ENCODE measurements around the gene ALX3. TPM values are rescaled to one million over a fixed set of nuclear protein-coding genes. Genes with fewer than 3 reads are reported as not detected.

ALX3 gene
- total and polyA plus RNA-seq, 2 of the 4 experiments (the other 2 are of a cell fraction) = not detected

GRCh38 chr1:110081061-110081460 is 10.6 kb upstream of the ALX3 start:
- Histone ChIP-seq H4K5ac (ENCODE audit: low read depth, low read length) (no peak overlapping the region), H2BK120ac (ENCODE audit: low read depth, low read length) (no peak overlapping the region), H2AK5ac (ENCODE audit: low read depth, low read length) (no peak overlapping the region), H3K4me3 (ENCODE audit: insufficient read depth, low read depth, low read length) (no peak overlapping the region), H3K14ac (replicated peaks; ENCODE audit: low read depth, low read length) (no peak overlapping the region), H2AK9ac (replicated peaks; ENCODE audit: low read depth, low read length, poor library complexity) (no peak overlapping the region), H2BK15ac (ENCODE audit: low read depth, low read length) (no peak overlapping the region), H3K27me3 (ENCODE audit: control insufficient read depth, insufficient read depth, low read length) (peaks cover 84% of the 10 kb centered on the region), H3K9me3 (ENCODE audit: control insufficient read depth, insufficient read depth, low read length) (peaks cover 9% of the 10 kb centered on the region), H4K20me1 (ENCODE audit: insufficient read depth, low read length) (no peaks in the 10 kb centered on the region), H4K91ac (ENCODE audit: insufficient read depth, low read depth, low read length) (no peak overlapping the region), H3K9me1 (ENCODE audit: insufficient read depth, low read length) (no peaks in the 10 kb centered on the region), H2BK5ac (ENCODE audit: low read depth, low read length, poor library complexity, severe bottlenecking) (no peak overlapping the region), H3K18ac (ENCODE audit: low read depth, low read length) (no peak overlapping the region), H3K27ac (ENCODE audit: insufficient read depth, low read length) (no peak overlapping the region), H4K8ac (ENCODE audit: low read depth in 2 of 2, low read length in 2 of 2) (no peak overlapping the region), H3K23ac (ENCODE audit: low read depth, low read length) (no peak overlapping the region), H3K9ac (ENCODE audit: low read depth, low read length) (no peak overlapping the region), H2BK20ac (ENCODE audit: low read depth, low read length) (no peak overlapping the region), H3K79me1 (ENCODE audit: low read depth in 1 of 2, low read length in 2 of 2) (no peaks in the 10 kb centered on the region), H3K4ac (ENCODE audit: low read depth, low read length) (no peak overlapping the region), H3K4me2 (ENCODE audit: low read depth, low read length) (no peak overlapping the region), H3K36me3 (ENCODE audit: control insufficient read depth, insufficient read depth, low read length) (no peaks in the 10 kb centered on the region), H3K4me1 (ENCODE audit: control insufficient read depth, insufficient read depth, low read length) (no peaks in the 10 kb centered on the region; the same call in 1 of the 2 replicates), H2AFZ (replicated peaks; ENCODE audit: low read length, poor library complexity) (no peak overlapping the region), H3K56ac (ENCODE audit: extremely low read depth, insufficient read depth, low read length) (no peak overlapping the region)
- no TSS peak for BruUV-seq (replicated peaks)
- POLR2A ChIA-PET (ENCODE audit: unreplicated experiment) = no interaction called here
- in situ Hi-C loops (cut with MboI; ENCODE audit: low sequenced_read_pairs) (no loop called here), intact Hi-C loops (cut with micrococcal nuclease) (no loop called here), dilution Hi-C loops (cut with HindIII; ENCODE audit: low sequenced_read_pairs, unreplicated experiment) (no loop called here)
- CTCF ChIA-PET = interaction anchor here (0.9 kb wide), 1 partner anchor 9 kb away, joined by 3 read pairs; no protein-coding TSS in a partner anchor
- WGBS, 2 experiments (ENCODE audit: extremely low coverage in 2 of 2, insufficient read length in 1 of 2) = 70% methylated on average over 3 of the region's 5 CpGs; no CpG with 5 or more reads in 1 of the 2 experiments
- ATAC-seq (ENCODE audit: low read depth) (no peak), DNase-seq (no peak)
- TF ChIP-seq BHLHE40 (IDR thresholded peaks at IDR 0.05; ENCODE audit: low read depth, low read length) (no peak), RFX5 (IDR thresholded peaks at IDR 0.05; ENCODE audit: low read depth, low read length) (no peak), USF2 (IDR thresholded peaks at IDR 0.05; ENCODE audit: low read depth, low read length) (no peak), MAFK (IDR thresholded peaks at IDR 0.05; ENCODE audit: low read depth, low read length) (no peak), FOS (IDR thresholded peaks at IDR 0.05; ENCODE audit: low read depth, low read length) (no peak), MAZ (IDR thresholded peaks at IDR 0.05; ENCODE audit: borderline replicate concordance, low read depth, low read length) (no peak), SMC3 (IDR thresholded peaks at IDR 0.05; ENCODE audit: low read depth, low read length) (no peak), RAD21 (IDR thresholded peaks at IDR 0.05; ENCODE audit: low read length) (no peak), RCOR1 (IDR thresholded peaks at IDR 0.05; ENCODE audit: insufficient replicate concordance, low read length) (no peak), POLR2A (IDR thresholded peaks at IDR 0.05; ENCODE audit: low read depth, low read length) (no peak)
- TF ChIP-seq, protein P1, sequence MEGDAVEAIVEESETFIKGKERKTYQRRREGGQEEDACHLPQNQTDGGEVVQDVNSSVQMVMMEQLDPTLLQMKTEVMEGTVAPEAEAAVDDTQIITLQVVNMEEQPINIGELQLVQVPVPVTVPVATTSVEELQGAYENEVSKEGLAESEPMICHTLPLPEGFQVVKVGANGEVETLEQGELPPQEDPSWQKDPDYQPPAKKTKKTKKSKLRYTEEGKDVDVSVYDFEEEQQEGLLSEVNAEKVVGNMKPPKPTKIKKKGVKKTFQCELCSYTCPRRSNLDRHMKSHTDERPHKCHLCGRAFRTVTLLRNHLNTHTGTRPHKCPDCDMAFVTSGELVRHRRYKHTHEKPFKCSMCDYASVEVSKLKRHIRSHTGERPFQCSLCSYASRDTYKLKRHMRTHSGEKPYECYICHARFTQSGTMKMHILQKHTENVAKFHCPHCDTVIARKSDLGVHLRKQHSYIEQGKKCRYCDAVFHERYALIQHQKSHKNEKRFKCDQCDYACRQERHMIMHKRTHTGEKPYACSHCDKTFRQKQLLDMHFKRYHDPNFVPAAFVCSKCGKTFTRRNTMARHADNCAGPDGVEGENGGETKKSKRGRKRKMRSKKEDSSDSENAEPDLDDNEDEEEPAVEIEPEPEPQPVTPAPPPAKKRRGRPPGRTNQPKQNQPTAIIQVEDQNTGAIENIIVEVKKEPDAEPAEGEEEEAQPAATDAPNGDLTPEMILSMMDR (conservative IDR thresholded peaks at IDR 0.05; ENCODE audit: low read depth, low read length) = no peak
